Keratinocyte (primary cell): Measurements from ENCODE around the gene RANBP17. TPM values are rescaled to one million over a fixed set of nuclear protein-coding genes. Genes with fewer than 3 reads are reported as not detected.
"Not testable (repeated sequence)": the region's sequence is repeated elsewhere in the genome, so short reads cannot be mapped to it uniquely, and the experiment has no call there.

Source experiments
- DNase-seq: peaks from one replicate; pipeline ENCODE4 v3.0.0-alpha.2; 2011; ENCODE audit warnings: low read depth, missing footprints, low spot score
- FAIRE-seq: peaks from 2 replicates; lab custom pipeline; 2011; peaks lifted over from hg19 to GRCh38; lab: Jason Lieb, UNC
- H2AFZ ChIP-seq: 2 replicates; pipeline ENCODE4 v1.6.0; 2012; ENCODE audit warnings: low read length, control low read depth, inconsistent platforms; ENCODE audit not compliant: control insufficient read depth
- H3K27ac ChIP-seq: 2 replicates; pipeline ENCODE4 v1.5.1; 2011; ENCODE audit warnings: low read length; ENCODE audit not compliant: control insufficient read depth, insufficient read depth
- H3K27me3 ChIP-seq: 3 replicates; pipeline ENCODE4 v1.6.0; 2011; ENCODE audit warnings: low read length; ENCODE audit not compliant: control insufficient read depth, insufficient read depth; ENCODE audit errors: extremely low read depth
- H3K36me3 ChIP-seq, 2 experiments: 2 replicates in 1 of 2; 3 replicates in 1 of 2; pipeline ENCODE4 v1.5.1; 2011; ENCODE audit warnings: low read length in 2 of 2, mild to moderate bottlenecking in 1 of 2; ENCODE audit not compliant: control insufficient read depth in 2 of 2, insufficient read depth in 2 of 2; ENCODE audit errors: extremely low read depth in 1 of 2
- H3K4me1 ChIP-seq: 3 replicates; pipeline ENCODE4 v1.5.1; 2011; ENCODE audit warnings: low read length; ENCODE audit not compliant: control insufficient read depth, insufficient read depth; ENCODE audit errors: extremely low read depth
- H3K4me2 ChIP-seq: 3 replicates; pipeline ENCODE4 v1.6.0; 2011; ENCODE audit warnings: low read depth, low read length; ENCODE audit not compliant: control insufficient read depth, insufficient read depth; ENCODE audit errors: extremely low read depth
- H3K4me3 ChIP-seq, 3 experiments: fragments of 200-600 bp in 1 of 3; sonication (generic) in 1 of 3; 2 replicates in 2 of 3; 3 replicates in 1 of 3; pipeline ENCODE4 v1.5.1; 2011 to 2016; ENCODE audit warnings: low read length in 3 of 3, mild to moderate bottlenecking in 3 of 3, control low read depth in 2 of 3, inconsistent platforms in 1 of 3, low read depth in 1 of 3, mixed read lengths in 1 of 3, mixed run types in 1 of 3, moderate library complexity in 1 of 3; ENCODE audit not compliant: control insufficient read depth in 2 of 3, insufficient read depth in 2 of 3; ENCODE audit errors: extremely low read depth in 1 of 3
- H3K79me2 ChIP-seq: 2 replicates; pipeline ENCODE4 v1.6.0; 2012; ENCODE audit warnings: low read length; ENCODE audit not compliant: control insufficient read depth, insufficient read depth
- H3K9ac ChIP-seq: 3 replicates; pipeline ENCODE4 v1.6.0; 2011; ENCODE audit warnings: low read length; ENCODE audit not compliant: control insufficient read depth, insufficient read depth; ENCODE audit errors: extremely low read depth
- H3K9me1 ChIP-seq: 3 replicates; pipeline ENCODE4 v1.6.0; 2011; ENCODE audit warnings: low read length; ENCODE audit not compliant: control insufficient read depth, insufficient read depth; ENCODE audit errors: extremely low read depth
- H3K9me3 ChIP-seq: 2 replicates; pipeline ENCODE4 v1.5.1; 2012; ENCODE audit warnings: low read depth, low read length; ENCODE audit not compliant: control insufficient read depth
- H4K20me1 ChIP-seq: 3 replicates; pipeline ENCODE4 v1.6.0; 2011; ENCODE audit warnings: low read length; ENCODE audit not compliant: control insufficient read depth, insufficient read depth; ENCODE audit errors: extremely low read depth
- CTCF ChIP-seq, 3 experiments: IDR thresholded peaks in 1 of 3; conservative IDR thresholded peaks in 1 of 3; optimal IDR thresholded peaks in 1 of 3; 2 replicates in 2 of 3; 3 replicates in 1 of 3; pipeline versions ENCODE3 to v1.5.1; 2011; ENCODE audit warnings: low read length in 3 of 3, mild to moderate bottlenecking in 3 of 3, moderate library complexity in 2 of 3, control low read depth in 1 of 3, inconsistent platforms in 1 of 3; ENCODE audit not compliant: insufficient read depth in 2 of 3; ENCODE audit errors: extremely low read depth in 1 of 3
- EZH2 ChIP-seq: IDR thresholded peaks from one replicate; pipeline ENCODE4 v1.6.1; 2012; ENCODE audit warnings: inconsistent platforms, mild to moderate bottlenecking, low read length, moderate library complexity
- dilution Hi-C: fragments of 300-500 bp; cut with MboI; formaldehyde crosslinking; loops from one replicate; pipeline ENCODE4 v1.7.0; 2020; ENCODE audit warnings: low sequenced_read_pairs; ENCODE audit not compliant: extremely low pct_ligation_motif_present
- polyA plus RNA-seq, 5 experiments: library from polyadenylated mRNA; depleted of rRNA in 3 of 5; stranded (reverse) in 3 of 5; stranded (forward) in 1 of 5; unstranded in 1 of 5; fragments of >200 nt; gene quantifications; 1 replicate in 1 of 5; 2 replicates in 3 of 5; 3 replicates in 1 of 5; pipeline versions ENCODE4 v1.2.1 to v1.2.3, GENCODE V29; 2011 to 2012; ENCODE audit warnings: missing spikeins in 2 of 5, low read depth in 1 of 5, low replicate concordance in 1 of 5

Gene RANBP17
- polyA plus RNA-seq, 1 donor (not counting 4 experiments of a cell fraction or from before 2014, with no cell fraction given) = 0.97 TPM

GRCh38 chr5:170974461-170974860 is 112.6 kb downstream of the RANBP17 start:
- DNase-seq (no peak), FAIRE-seq (no peak)
- dilution Hi-C loops = no loop called here
- Histone ChIP-seq H4K20me1 (no peaks in the 10 kb centered on the region), H3K9me3 (no peaks in the 10 kb centered on the region), H3K9me1 (no peaks in the 10 kb centered on the region), H3K4me2 (no peak overlapping the region), H3K79me2 (no peaks in the 10 kb centered on the region), H3K36me3 (no peaks in the 10 kb centered on the region), H3K4me3 (no peak overlapping the region), H2AFZ (no peak overlapping the region), H3K9ac (no peak overlapping the region), H3K27ac (no peak overlapping the region), H3K27me3 (no peaks in the 10 kb centered on the region), H3K4me1 (no peaks in the 10 kb centered on the region)
- no peak for TF ChIP-seq CTCF (optimal IDR thresholded peaks at IDR 0.05 in 1 of 3, IDR thresholded peaks at IDR 0.05 in 1 of 3, conservative IDR thresholded peaks at IDR 0.05 in 1 of 3; ENCODE audit: extremely low read depth in 1 of 3, insufficient read depth in 2 of 3, low read length in 3 of 3)
- no peak for TF ChIP-seq EZH2

GRCh38 chr5:170980261-170980660 is 118.4 kb downstream of the RANBP17 start:
- H2AFZ ChIP-seq, H3K9ac ChIP-seq, H3K4me2 ChIP-seq, H3K4me3 ChIP-seq, H3K4me1 ChIP-seq, FAIRE-seq, H3K79me2 ChIP-seq, dilution Hi-C loops, H3K27ac ChIP-seq, DNase-seq, H3K36me3 ChIP-seq, H3K27me3 ChIP-seq, H3K9me3 ChIP-seq, H3K9me1 ChIP-seq, H4K20me1 ChIP-seq: not testable (repeated sequence)

- no peak for FAIRE-seq
- H3K9me1 ChIP-seq = no peaks in the 10 kb centered on the region
- no peak overlapping the region for H2AFZ ChIP-seq
- H3K79me2 ChIP-seq = no peaks in the 10 kb centered on the region
- H3K4me1 ChIP-seq = no peaks in the 10 kb centered on the region
- no peaks in the 10 kb centered on the region for H3K27me3 ChIP-seq
- H4K20me1 ChIP-seq = no peaks in the 10 kb centered on the region
- H3K36me3 ChIP-seq = no peaks in the 10 kb centered on the region
- no peak overlapping the region for H3K4me3 ChIP-seq
- H3K9me3 ChIP-seq = no peaks in the 10 kb centered on the region
- H3K4me2 ChIP-seq = no peak overlapping the region
- no peak overlapping the region for H3K27ac ChIP-seq
- no peak overlapping the region for H3K9ac ChIP-seq
- DNase-seq = no peak
- no peak for TF ChIP-seq EZH2
- TF ChIP-seq CTCF (optimal IDR thresholded peaks at IDR 0.05 in 1 of 3, IDR thresholded peaks at IDR 0.05 in 1 of 3, conservative IDR thresholded peaks at IDR 0.05 in 1 of 3; ENCODE audit: extremely low read depth in 1 of 3, insufficient read depth in 2 of 3, low read length in 3 of 3) = no peak
- dilution Hi-C loops = no loop called here
These were observed 123.7 kb downstream of the RANBP17 start for GRCh38 chr5:170985486-170985885.
